HEK293 (cell line): ENCODE data around the gene ZDHHC17.

Experiments
- CTCF ChIA-PET: fragments of 350-600 bp; formaldehyde crosslinking; extraction: SDS; loops from one replicate; lab custom pipeline; 2021; ENCODE audit warnings: antibody characterized with exemption; lab: Yijun Ruan, JAX
- POLR2A ChIA-PET: fragments of 300-600 bp; formaldehyde crosslinking; extraction: SDS; loops from one replicate; lab custom pipeline; 2020; ENCODE audit warnings: antibody characterized with exemption, inconsistent platforms; lab: Yijun Ruan, JAX
- H3K27ac ChIP-seq: fragments of 200-500 bp; sonication (Bioruptor generic); 2 replicates; pipeline ENCODE4 v1.5.1; 2014; ENCODE audit warnings: low read depth, low read length, control low read depth, inconsistent platforms; ENCODE audit errors: extremely low read depth
- H3K36me3 ChIP-seq, 2 experiments: fragments of 200-500 bp in 1 of 2; sonication (Bioruptor generic) in 1 of 2; 1 replicate in 1 of 2; 2 replicates in 1 of 2; pipeline ENCODE4 v1.5.1; 2014 to 2017; ENCODE audit warnings: inconsistent platforms in 2 of 2, low read length in 2 of 2; ENCODE audit not compliant: control insufficient read depth in 2 of 2, insufficient read depth in 1 of 2
- H3K4me1 ChIP-seq: fragments of 200-500 bp; sonication (Bioruptor generic); 2 replicates; pipeline ENCODE4 v1.5.1; 2014; ENCODE audit warnings: mild to moderate bottlenecking, low read length, inconsistent platforms; ENCODE audit not compliant: control insufficient read depth, insufficient read depth
- H3K4me3 ChIP-seq: 2 replicates; pipeline ENCODE4 v1.5.1; 2011; ENCODE audit warnings: low read depth, mild to moderate bottlenecking, control low read depth, low read length, moderate library complexity
- H3K9me3 ChIP-seq: fragments of 200-500 bp; sonication (Bioruptor generic); 2 replicates; pipeline ENCODE4 v1.5.1; 2014; ENCODE audit warnings: low read depth, low read length, inconsistent platforms; ENCODE audit not compliant: control insufficient read depth, insufficient read depth
- BCL11B ChIP-seq: fragments of 450-650 bp; formaldehyde crosslinking; IDR thresholded peaks from 2 replicates; pipeline ENCODE4 v1.5.1; 2016; ENCODE audit warnings: low read depth, missing biosample characterization, missing genetic modification characterization
- GFI1B ChIP-seq: fragments of 450-650 bp; formaldehyde crosslinking; IDR thresholded peaks from 2 replicates; pipeline ENCODE4 v1.5.1; 2016; ENCODE audit warnings: missing biosample characterization, missing genetic modification characterization
- GLI4 ChIP-seq: fragments of 450-650 bp; formaldehyde crosslinking; IDR thresholded peaks from 2 replicates; pipeline ENCODE4 v1.5.1; 2016; ENCODE audit warnings: missing biosample characterization, missing genetic modification characterization
- MZF1 ChIP-seq: fragments of 450-650 bp; formaldehyde crosslinking; IDR thresholded peaks from 2 replicates; pipeline ENCODE4 v1.5.1; 2017; ENCODE audit warnings: missing biosample characterization, missing genetic modification characterization, borderline replicate concordance
- TSHZ1 ChIP-seq: fragments of 450-650 bp; formaldehyde crosslinking; IDR thresholded peaks from 2 replicates; pipeline ENCODE4 v1.5.1; 2016; ENCODE audit warnings: missing biosample characterization, missing genetic modification characterization, borderline replicate concordance
- ZBTB48 ChIP-seq: fragments of 450-650 bp; formaldehyde crosslinking; IDR thresholded peaks from 2 replicates; pipeline ENCODE4 v1.5.1; 2016; ENCODE audit warnings: missing biosample characterization, missing genetic modification characterization
- ZBTB7A ChIP-seq: fragments of 450-650 bp; formaldehyde crosslinking; IDR thresholded peaks from 2 replicates; pipeline ENCODE4 v1.5.1; 2016; ENCODE audit warnings: low read depth, missing biosample characterization, missing genetic modification characterization
- ZEB2 ChIP-seq: fragments of 450-650 bp; formaldehyde crosslinking; IDR thresholded peaks from 2 replicates; pipeline ENCODE4 v1.5.1; 2016; ENCODE audit warnings: missing biosample characterization, missing genetic modification characterization
- ZFP69B ChIP-seq: fragments of 450-650 bp; formaldehyde crosslinking; IDR thresholded peaks from 2 replicates; pipeline ENCODE4 v1.5.1; 2016; ENCODE audit warnings: missing biosample characterization, missing genetic modification characterization
- ZIC2 ChIP-seq: fragments of 450-650 bp; formaldehyde crosslinking; IDR thresholded peaks from 2 replicates; pipeline ENCODE4 v1.5.1; 2016; ENCODE audit warnings: missing biosample characterization, missing genetic modification characterization
- ZNF121 ChIP-seq: fragments of 450-650 bp; formaldehyde crosslinking; IDR thresholded peaks from 2 replicates; pipeline ENCODE4 v1.5.1; 2016; ENCODE audit warnings: missing biosample characterization, missing genetic modification characterization
- ZNF138 ChIP-seq: fragments of 450-650 bp; formaldehyde crosslinking; IDR thresholded peaks from 2 replicates; pipeline ENCODE4 v1.5.1; 2016; ENCODE audit warnings: missing biosample characterization, missing genetic modification characterization, borderline replicate concordance
- ZNF148 ChIP-seq: fragments of 450-650 bp; formaldehyde crosslinking; IDR thresholded peaks from 2 replicates; pipeline ENCODE4 v1.5.0; 2017; ENCODE audit warnings: missing biosample characterization, missing genetic modification characterization, borderline replicate concordance
- ZNF19 ChIP-seq: fragments of 450-650 bp; formaldehyde crosslinking; IDR thresholded peaks from 2 replicates; pipeline ENCODE4; 2016; ENCODE audit warnings: missing biosample characterization, missing genetic modification characterization, low read depth
- ZNF2 ChIP-seq: fragments of 450-650 bp; formaldehyde crosslinking; IDR thresholded peaks from 2 replicates; pipeline ENCODE4 v1.5.1; 2016; ENCODE audit warnings: missing biosample characterization, missing genetic modification characterization
- ZNF341 ChIP-seq: fragments of 450-650 bp; formaldehyde crosslinking; IDR thresholded peaks from 2 replicates; pipeline ENCODE4; 2016; ENCODE audit warnings: low read depth, missing biosample characterization, missing genetic modification characterization
- ZNF354C ChIP-seq: fragments of 450-650 bp; formaldehyde crosslinking; IDR thresholded peaks from 2 replicates; pipeline ENCODE4 v1.5.1; 2016; ENCODE audit warnings: missing biosample characterization, missing genetic modification characterization, low read depth, borderline replicate concordance
- ZNF423 ChIP-seq: fragments of 450-650 bp; formaldehyde crosslinking; IDR thresholded peaks from 2 replicates; pipeline ENCODE4 v1.5.1; 2016; ENCODE audit warnings: missing biosample characterization, missing genetic modification characterization
- ZNF488 ChIP-seq: fragments of 450-650 bp; formaldehyde crosslinking; IDR thresholded peaks from 2 replicates; pipeline ENCODE4 v1.5.1; 2016; ENCODE audit warnings: missing biosample characterization, missing genetic modification characterization
- ZNF600 ChIP-seq: fragments of 450-650 bp; formaldehyde crosslinking; IDR thresholded peaks from 2 replicates; pipeline ENCODE4 v1.5.1; 2016; ENCODE audit warnings: missing biosample characterization, missing genetic modification characterization
- ZNF645 ChIP-seq: fragments of 450-650 bp; formaldehyde crosslinking; IDR thresholded peaks from 2 replicates; pipeline ENCODE4; 2016; ENCODE audit warnings: missing biosample characterization, missing genetic modification characterization
- ZNF660 ChIP-seq: fragments of 450-650 bp; IDR thresholded peaks from 2 replicates; pipeline ENCODE4 v1.5.1; 2018; ENCODE audit warnings: missing biosample characterization, mild to moderate bottlenecking, missing genetic modification characterization
- ZNF670 ChIP-seq: fragments of 450-650 bp; formaldehyde crosslinking; IDR thresholded peaks from 2 replicates; pipeline ENCODE4 v1.5.1; 2016; ENCODE audit warnings: missing biosample characterization, missing genetic modification characterization, low read depth
- ZNF791 ChIP-seq: fragments of 450-650 bp; formaldehyde crosslinking; IDR thresholded peaks from 2 replicates; pipeline ENCODE4 v1.5.1; 2016; ENCODE audit warnings: missing biosample characterization, missing genetic modification characterization
- ZNF843 ChIP-seq: fragments of 450-650 bp; formaldehyde crosslinking; IDR thresholded peaks from 2 replicates; pipeline ENCODE4 v1.5.1; 2016; ENCODE audit warnings: missing biosample characterization, missing genetic modification characterization
- ZSCAN4 ChIP-seq: fragments of 450-650 bp; formaldehyde crosslinking; IDR thresholded peaks from 2 replicates; pipeline ENCODE4 v1.5.1; 2017; ENCODE audit warnings: missing biosample characterization, missing genetic modification characterization

ZDHHC17 gene

GRCh38 chr12:76878899-76879709 lies 115.2 kb downstream of the ZDHHC17 start, which contains the start of gene CSRP2 (continued):
- no peak for TF ChIP-seq GLI4
- no peak for TF ChIP-seq ZNF354C (tag by site-specific recombination)
- TF ChIP-seq ZNF2 (tag by site-specific recombination) = peak; percentile 54
- TF ChIP-seq, all 188 proteins: peak for 54

GRCh38 chr12:76879710-76880518 lies 116.0 kb downstream of the ZDHHC17 start:
- ChIA-PET POLR2A (interaction anchor here (0.5 to 1.5 kb wide), 7 partner anchors 8 to 131 kb away, joined by 3 to 11 read pairs (median 3); no protein-coding TSS in a partner anchor), CTCF (interaction anchor here (0.6 to 1.7 kb wide), 5 partner anchors 14 to 569 kb away, joined by 3 to 8 read pairs (median 3); no protein-coding TSS in a partner anchor)
- H3K9me3 ChIP-seq = no peaks in the 10 kb centered on the region
- peaks cover 34% of the 10 kb centered on the region for H3K4me1 ChIP-seq
- peak overlapping the region; percentile 71 for H3K4me3 ChIP-seq
- no peaks in the 10 kb centered on the region for H3K36me3 ChIP-seq
- H3K27ac ChIP-seq = peak overlapping the region; percentile 91
- no peak for TF ChIP-seq ZIC2 (tag by site-specific recombination)
- TF ChIP-seq ZBTB7A (tag by site-specific recombination) = no peak
- TF ChIP-seq ZFP69B = no peak
- no peak for TF ChIP-seq ZBTB48 (tag by site-specific recombination)
- no peak for TF ChIP-seq ZNF488
- no peak for TF ChIP-seq ZNF600
- 0 out of 2 replicates have a peak, but pooled peaks have one; percentile 32 for TF ChIP-seq TSHZ1 (tag by site-specific recombination)
- no peak; the same call in 1 of the 2 replicates for TF ChIP-seq ZNF660 (tag by site-specific recombination)
- TF ChIP-seq ZNF341 (tag by site-specific recombination) = no peak
- no peak for TF ChIP-seq ZNF791 (tag by site-specific recombination)
- TF ChIP-seq ZNF138 (tag by site-specific recombination) = no peak
- TF ChIP-seq ZNF843 = peak; percentile 90
- no peak for TF ChIP-seq ZNF645 (tag by site-specific recombination)
- TF ChIP-seq MZF1 (tag by site-specific recombination) = no peak
- TF ChIP-seq ZSCAN4 (tag by site-specific recombination) = no peak
- TF ChIP-seq ZNF423 (tag by site-specific recombination) = no peak
- TF ChIP-seq ZNF670 (tag by site-specific recombination) = no peak
- TF ChIP-seq BCL11B (tag by site-specific recombination) = no peak
- peak; percentile 62 for TF ChIP-seq ZEB2 (tag by site-specific recombination)
- TF ChIP-seq ZNF121 (tag by site-specific recombination) = no peak
- TF ChIP-seq GFI1B (tag by site-specific recombination) = no peak
- no peak for TF ChIP-seq ZNF148 (tag by site-specific recombination)
- no peak for TF ChIP-seq ZNF19
